Mesothelial cell of epicardium (in vitro differentiated cells): ENCODE results near the gene ALPL. TPM values are rescaled to one million over a fixed set of nuclear protein-coding genes. Genes with fewer than 3 reads are reported as not detected.

ENCODE experiments used
- DNase-seq, 2 experiments: peaks; one replicate each; pipeline ENCODE4 v3.0.0; 2021; ENCODE audit warnings: low spot score in 2 of 2; ENCODE audit not compliant: unreplicated experiment in 2 of 2
- H3K27ac Mint-ChIP-seq: 2 replicates; pipeline ENCODE4 v1.8.0; 2021; ENCODE audit warnings: mixed read lengths
- H3K27me3 Mint-ChIP-seq: 2 replicates; pipeline ENCODE4 v1.8.0; 2021; ENCODE audit warnings: low read depth, mixed read lengths
- H3K36me3 Mint-ChIP-seq: 2 replicates; pipeline ENCODE4 v1.8.0; 2021; ENCODE audit warnings: mixed read lengths
- H3K4me1 Mint-ChIP-seq: 2 replicates; pipeline ENCODE4 v1.8.0; 2021; ENCODE audit warnings: mixed read lengths
- H3K4me3 Mint-ChIP-seq: 2 replicates; pipeline ENCODE4 v1.8.0; 2021; ENCODE audit warnings: mild to moderate bottlenecking, moderate library complexity, mixed read lengths
- H3K9me3 Mint-ChIP-seq: 2 replicates; pipeline ENCODE4 v1.8.0; 2021; ENCODE audit warnings: mixed read lengths
- CTCF ChIP-seq: fragments of 200-600 bp; sonication (generic); IDR thresholded peaks from one replicate; pipeline ENCODE4 v1.5.0; 2021; ENCODE audit warnings: antibody characterized with exemption; ENCODE audit not compliant: unreplicated experiment
- total RNA-seq: library from RNA; stranded (reverse); gene quantifications from 3 replicates; pipeline ENCODE4 v1.2.1, GENCODE V29; 2021

Gene ALPL
- total RNA-seq, 1 donor from 2014 or later: 0.89 TPM

GRCh38 chr1:21546122-21546825 lies 37.1 kb downstream of the ALPL start:
- Mint-ChIP-seq H3K27me3 (peaks cover 18% of the 10 kb centered on the region), H3K36me3 (no peaks in the 10 kb centered on the region), H3K9me3 (no peaks in the 10 kb centered on the region), H3K4me1 (peaks cover 5% of the 10 kb centered on the region), H3K27ac (no peak overlapping the region), H3K4me3 (no peak overlapping the region)
- no peak for DNase-seq
- TF ChIP-seq CTCF: no peak

- Mint-ChIP-seq H3K4me1 (peaks cover 2% of the 10 kb centered on the region), H3K27me3 (peaks cover 18% of the 10 kb centered on the region), H3K4me3 (no peak overlapping the region), H3K36me3 (no peaks in the 10 kb centered on the region), H3K27ac (no peak overlapping the region), H3K9me3 (no peaks in the 10 kb centered on the region)
- no peak for DNase-seq
- no peak for TF ChIP-seq CTCF
Measured at GRCh38 chr1:21547876-21548275, 38.7 kb downstream of the ALPL start.

- H3K4me1 Mint-ChIP-seq: peaks cover 2% of the 10 kb centered on the region
- TF ChIP-seq CTCF: no peak
- no peaks in the 10 kb centered on the region for H3K9me3 Mint-ChIP-seq
- peaks cover 18% of the 10 kb centered on the region for H3K27me3 Mint-ChIP-seq
- no peak overlapping the region for H3K27ac Mint-ChIP-seq
- H3K36me3 Mint-ChIP-seq: no peaks in the 10 kb centered on the region
- DNase-seq: no peak
- H3K4me3 Mint-ChIP-seq: no peak overlapping the region
Measured at GRCh38 chr1:21550097-21550496, 40.9 kb downstream of the ALPL start.

GRCh38 chr1:21550866-21551475 lies 41.7 kb downstream of the ALPL start:
- peaks cover 18% of the 10 kb centered on the region for H3K27me3 Mint-ChIP-seq
- H3K9me3 Mint-ChIP-seq: no peaks in the 10 kb centered on the region
- no peak for DNase-seq
- peaks cover 2% of the 10 kb centered on the region for H3K4me1 Mint-ChIP-seq
- no peak for TF ChIP-seq CTCF
- no peaks in the 10 kb centered on the region for H3K36me3 Mint-ChIP-seq
- no peak overlapping the region for H3K4me3 Mint-ChIP-seq
- no peak overlapping the region for H3K27ac Mint-ChIP-seq

- H3K27ac Mint-ChIP-seq: no peak overlapping the region
- peaks cover 2% of the 10 kb centered on the region for H3K4me1 Mint-ChIP-seq
Measured at GRCh38 chr1:21552715-21553114, 43.5 kb downstream of the ALPL start.

More at GRCh38 chr1:21552715-21553114, 43.5 kb downstream of the ALPL start:
- no peaks in the 10 kb centered on the region for H3K36me3 Mint-ChIP-seq
- DNase-seq: no peak
- TF ChIP-seq CTCF: no peak
- peaks cover 18% of the 10 kb centered on the region for H3K27me3 Mint-ChIP-seq
- H3K4me3 Mint-ChIP-seq: no peak overlapping the region
- no peaks in the 10 kb centered on the region for H3K9me3 Mint-ChIP-seq
